COLO668 (cell line): ENCODE measurements around the gene THBS3.
"Not testable (repeated sequence)": the region's sequence is repeated elsewhere in the genome, so short reads cannot be mapped to it uniquely, and the experiment has no call there.

Experiments
- DNase-seq: peaks from one replicate; lab custom pipeline; 2025; ENCODE audit not compliant: unreplicated experiment; lab: John Stamatoyannopoulos, UW

Gene THBS3

DNA sequence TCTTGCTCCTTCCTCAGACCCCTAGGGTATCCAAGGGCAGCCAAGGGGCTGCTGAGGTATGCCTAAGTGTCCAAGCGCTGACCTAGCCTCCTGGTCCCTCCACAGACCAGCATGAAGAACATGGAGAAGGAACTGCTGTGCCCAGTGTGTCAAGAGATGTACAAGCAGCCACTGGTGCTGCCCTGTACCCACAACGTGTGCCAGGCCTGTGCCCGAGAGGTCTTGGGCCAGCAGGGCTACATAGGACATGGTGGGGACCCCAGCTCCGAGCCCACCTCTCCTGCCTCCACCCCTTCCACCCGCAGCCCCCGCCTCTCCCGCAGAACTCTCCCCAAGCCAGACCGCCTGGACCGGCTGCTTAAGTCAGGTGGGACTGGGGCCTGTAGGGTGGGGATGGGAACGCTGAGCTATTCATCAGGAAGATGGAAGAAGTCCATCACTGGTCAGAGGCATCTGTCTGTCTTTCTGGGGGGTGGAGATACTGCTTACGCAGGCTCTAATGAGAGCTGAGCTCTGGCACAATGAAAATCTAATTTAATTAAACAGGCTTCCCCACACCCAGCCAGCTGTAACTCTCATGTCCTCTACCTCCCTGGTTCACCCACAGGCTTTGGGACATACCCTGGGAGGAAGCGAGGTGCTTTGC is 32.3 kb downstream of the THBS3 start:
- DNase-seq: peak; percentile 62

DNA sequence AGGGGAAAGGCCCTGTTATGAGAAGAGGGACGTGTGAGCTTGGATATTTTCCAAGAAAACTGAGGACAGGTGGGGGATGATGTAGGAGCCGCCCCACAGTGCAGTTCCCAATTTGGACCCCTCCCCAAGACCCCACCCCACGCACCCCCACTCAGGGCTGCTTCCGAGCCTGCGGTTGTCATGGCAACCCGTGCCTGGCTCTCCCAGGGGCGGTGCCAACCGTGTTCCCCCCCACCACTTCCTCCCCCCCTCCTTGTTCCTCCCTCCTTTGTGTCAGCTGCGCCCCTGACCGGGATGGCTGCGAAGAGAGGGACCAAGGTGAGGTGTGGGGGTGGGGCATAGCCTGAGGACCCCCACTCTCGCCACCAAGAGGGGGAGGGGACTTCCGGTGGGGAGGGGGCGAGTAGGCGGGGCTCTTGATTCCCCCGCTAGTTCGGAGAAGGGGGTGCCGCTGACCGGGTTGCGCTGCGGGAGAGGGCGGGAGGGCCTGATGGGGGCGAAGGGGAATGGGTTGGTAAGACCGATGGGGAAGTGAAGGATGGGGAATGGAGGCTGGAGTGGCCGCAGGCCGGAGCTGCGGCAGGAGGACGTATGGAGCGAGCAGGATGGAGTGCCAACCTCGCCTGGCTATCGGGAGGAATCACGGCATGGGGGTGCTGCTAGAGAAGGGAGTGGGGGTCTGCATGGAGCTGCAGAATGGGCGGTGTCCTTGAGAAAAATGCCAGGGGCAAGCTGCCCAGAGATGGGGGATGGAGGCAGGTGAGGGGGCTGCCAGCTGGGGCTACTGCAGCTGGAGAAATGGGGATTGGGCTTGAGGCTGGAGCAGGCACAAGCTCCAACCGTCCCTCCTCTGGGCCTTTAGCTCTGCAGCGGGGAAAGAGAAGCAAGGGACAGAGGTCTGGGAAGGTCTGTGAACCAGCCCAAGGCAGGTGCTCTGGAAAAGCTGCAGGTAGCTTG is 33.1 kb downstream of the THBS3 start:
- peak; percentile 88 for DNase-seq

DNA sequence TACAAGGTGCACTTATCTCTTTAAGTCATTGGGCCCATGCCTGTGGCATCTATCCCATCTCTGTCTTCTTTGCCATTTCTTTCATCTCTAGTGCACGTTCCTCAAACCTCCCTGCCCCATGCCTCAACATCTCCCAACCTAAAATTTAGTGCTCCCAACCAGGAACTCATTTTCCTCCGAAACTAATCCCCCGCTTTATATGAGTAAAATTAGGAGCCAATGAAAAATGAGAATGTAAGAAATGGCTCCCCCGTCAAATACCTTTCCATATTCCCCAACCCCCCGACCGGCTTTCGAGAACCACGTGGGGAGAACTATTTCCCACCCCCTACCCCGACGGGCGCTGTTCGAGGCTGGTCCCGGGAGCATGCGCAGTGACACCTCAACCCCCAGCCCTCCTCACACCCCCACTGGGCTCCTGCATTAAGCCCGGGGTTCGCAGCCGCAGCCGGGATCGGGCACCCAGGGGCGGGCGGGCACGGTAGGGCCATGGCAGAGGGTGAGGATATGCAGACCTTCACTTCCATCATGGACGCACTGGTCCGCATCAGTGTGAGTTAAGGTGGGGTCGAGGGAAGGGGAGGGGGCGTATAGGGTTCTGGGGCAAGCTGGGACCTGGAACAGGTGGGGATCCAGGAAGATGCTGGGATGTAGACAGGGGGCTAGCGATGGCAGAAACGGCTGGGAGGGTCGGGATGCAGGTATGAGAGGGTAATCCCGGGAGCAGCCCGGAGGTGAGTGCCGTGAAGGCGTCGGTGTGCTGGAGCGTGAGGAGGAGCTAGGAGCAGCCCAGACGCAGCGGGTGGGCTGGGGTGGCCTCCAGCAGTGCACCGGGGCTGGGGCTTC is 34.0 kb downstream of the THBS3 start, which contains the start of gene TRIM46:
TRIM46 (plus strand) TSS at position 372 of the 846 bp plus-strand sequence; CDS start at position 490, 118 bp downstream.
- peak; percentile 88 for DNase-seq

DNA sequence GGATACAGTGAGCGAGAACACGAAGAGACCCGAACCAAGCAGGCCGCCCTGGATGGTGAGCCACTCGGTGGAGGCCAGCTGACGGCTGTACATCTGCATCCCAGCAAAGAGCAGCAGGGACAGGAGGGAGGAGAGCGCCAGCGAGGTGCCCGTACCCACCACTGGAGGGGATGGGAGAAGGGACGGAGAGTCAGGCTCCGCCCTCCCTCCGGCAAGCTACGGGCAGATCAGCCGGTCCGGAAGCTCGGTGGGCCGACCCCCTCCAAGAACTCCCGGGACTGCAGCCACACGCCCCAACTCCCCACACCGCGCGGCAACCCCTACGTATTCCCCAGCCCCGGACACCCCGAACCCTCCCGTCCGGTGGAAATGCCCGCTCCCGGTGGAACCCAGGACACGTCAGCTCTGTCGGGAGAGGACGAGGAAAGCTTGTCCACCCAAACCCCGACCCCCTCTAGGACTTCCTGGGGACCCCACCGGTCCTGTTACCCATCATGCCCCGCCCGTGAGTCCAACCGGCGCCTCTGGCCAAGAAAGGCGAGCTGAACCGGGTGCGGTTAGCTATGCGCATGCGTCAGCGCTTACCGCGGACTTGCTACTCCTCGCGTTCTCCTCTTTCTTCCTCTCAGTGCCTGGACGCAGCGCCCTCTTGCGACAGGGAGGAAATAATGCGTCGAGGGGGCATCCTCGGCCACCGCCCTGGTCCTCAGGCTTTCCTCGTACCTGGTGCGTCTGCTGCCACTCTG is 34.8 kb downstream of the THBS3 start, which contains the start of gene KRTCAP2:
KRTCAP2 (minus strand) TSS at position 573 of the 746 bp plus-strand sequence; CDS start at position 493, 80 bp downstream.
- peak; percentile 98 for DNase-seq

DNA sequence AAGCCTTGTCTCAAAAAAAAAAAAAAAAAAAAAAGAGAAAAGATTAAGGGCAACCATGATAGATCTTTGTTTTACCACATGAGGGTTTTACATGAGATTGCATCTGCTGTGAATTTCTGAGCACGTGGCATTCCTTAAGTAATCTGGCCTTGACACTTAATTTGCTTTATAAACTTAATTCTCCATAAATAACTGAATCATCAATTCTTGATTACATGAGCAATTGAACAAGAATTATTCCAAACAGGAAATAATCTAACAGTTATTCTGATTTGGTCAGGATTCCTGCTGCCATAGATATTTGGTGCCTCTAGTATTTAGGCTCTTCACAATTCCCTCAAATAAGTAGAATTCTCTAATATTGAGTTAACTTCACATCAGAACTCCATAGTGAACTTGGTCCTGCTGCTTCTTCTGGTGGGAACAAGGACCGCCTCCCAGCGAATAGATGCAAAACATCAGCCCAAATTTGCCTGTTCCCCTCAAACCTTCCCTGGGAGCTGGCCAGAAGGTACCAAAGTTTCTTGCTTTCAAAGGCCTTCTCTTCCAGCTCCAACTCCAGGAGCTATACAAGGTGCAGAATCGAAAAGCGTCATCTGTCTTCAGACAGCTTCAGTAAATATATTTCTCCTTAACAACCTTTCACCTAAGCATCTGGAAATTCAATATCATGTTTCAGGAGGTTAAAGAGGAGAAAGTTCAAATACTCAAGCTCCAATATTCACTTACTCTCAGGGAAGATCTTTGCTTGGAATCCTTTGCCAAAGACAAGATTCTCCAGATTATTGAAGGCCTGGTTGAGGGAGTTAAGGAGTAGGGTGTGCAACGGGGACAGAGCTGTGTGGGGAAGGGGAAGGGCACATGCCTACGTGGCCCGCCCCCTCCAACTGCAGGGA is 35.6 kb downstream of the THBS3 start:
- no peak for DNase-seq

DNA sequence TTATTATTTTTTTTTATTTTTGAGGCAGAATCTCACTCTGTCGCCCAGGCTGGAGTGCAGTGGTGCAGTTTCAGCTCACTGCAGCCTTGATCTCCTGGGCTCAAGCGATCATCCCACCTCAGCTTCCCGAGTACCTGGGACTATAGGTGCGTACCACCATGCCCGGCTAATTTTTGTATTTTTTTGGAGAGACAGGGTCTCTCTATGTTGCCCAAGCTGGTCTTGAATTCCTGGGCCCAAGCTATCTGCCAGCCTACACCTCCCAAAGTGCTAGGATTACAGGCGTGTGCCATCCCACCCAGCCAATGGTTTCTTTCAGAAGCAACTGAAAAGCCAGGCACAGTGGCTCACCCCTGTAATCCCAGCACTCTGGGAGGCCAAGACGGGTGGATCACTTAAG is 36.9 kb downstream of the THBS3 start:
- no peak for DNase-seq

DNA sequence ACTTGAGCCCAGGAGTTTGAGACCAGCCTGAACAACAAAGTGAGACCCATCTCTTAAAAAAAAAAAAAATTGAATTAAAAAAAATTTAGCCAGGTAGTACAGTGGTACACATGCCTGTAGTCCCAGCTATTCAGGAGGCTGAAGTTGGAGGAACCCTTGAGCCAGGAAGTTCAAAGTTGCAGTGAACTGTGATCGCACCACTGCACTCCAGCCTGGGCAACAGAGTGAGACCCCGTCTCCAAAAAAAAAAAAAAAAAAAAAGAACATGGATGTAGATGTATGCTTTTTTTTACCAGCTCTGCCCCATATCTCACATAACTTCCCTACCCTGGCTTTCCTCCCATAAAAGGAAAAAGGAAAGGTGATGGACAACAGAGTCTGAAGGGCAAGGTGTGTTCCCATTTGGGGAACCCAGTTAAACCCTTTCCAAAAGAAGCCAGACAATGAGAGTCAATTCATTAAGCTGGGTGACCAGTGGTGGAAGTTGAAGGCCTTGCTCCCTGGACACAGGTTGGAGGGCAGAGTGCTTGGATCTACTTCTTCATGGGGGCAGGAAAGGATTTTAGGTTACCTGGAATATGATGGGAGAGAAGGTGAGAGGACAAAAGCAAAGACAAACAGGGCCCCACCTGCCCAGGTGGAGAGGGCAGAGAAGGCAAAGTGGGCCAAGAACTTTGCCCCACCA is 37.5 kb downstream of the THBS3 start:
- DNase-seq: no peak

DNA sequence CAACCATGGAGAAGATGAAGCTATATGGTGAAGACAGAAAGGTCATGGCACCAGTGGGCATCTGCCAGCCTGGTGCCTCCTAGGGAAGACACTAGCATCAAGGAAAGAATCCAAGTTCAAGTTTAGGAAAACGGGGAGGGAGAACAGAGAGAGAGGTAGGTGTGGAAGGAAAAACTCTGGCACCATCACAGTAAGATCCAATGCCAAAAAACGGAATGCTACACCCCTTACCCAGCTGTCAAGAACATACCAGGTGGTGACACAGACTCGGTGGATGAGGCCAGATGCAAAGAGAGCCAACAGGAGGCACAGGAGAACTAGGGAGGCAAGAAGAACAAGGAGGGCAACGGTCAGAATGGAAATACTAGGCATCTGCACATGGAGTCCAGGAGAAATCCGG is 38.2 kb downstream of the THBS3 start:
- no peak for DNase-seq

DNA sequence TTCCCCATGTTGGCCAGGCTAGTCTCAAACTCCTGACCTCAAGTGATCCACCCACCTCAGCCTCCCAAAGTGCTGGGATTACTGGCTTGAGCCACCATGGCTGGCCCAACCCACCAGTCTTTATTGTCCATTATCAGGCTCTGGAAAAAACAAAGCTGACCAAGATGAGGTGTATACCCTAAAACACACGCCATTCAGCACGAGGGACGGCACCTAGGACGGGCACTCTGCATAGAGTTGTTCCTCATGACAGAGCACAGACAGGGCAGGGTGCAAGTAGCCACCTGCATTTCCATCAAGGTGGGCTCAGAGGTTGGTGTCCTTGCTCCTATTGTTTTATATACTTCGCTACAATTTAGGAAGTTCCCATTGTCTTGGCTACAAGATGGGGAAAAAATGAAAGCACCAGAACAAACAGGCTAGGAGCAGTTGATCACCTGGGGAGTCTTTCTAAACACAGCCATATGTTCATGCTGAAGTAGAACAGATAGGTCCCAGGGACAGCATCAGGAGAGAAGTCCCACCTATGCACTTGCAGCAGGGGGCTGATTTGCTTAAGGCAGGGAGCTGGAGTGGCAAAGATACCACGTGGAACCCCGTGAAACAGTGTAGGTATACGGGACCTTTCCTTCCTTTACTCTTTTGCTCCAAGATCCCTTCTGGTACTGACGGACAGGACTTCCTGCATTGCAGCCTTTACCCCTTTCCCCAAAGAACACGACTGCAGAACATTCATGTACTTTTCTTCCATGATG is 39.1 kb downstream of the THBS3 start:
- no peak for DNase-seq

DNA sequence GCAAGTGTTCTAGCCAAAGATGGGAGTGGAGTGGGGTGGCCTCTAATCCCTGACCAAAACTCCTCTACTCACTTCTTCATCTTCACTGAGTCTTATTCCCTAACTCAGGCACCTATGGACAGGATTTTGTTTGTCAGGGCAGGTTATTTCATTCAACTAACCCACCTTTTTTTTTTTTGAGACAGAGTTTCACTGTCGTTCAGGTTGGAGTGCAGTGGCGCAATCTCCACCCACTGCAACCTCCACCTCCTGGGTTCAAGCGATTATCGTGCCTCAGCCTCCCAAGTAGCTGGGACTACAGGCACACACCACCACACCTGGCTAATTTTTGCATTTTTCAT is 39.6 kb downstream of the THBS3 start:
- DNase-seq: not testable (repeated sequence)

DNA sequence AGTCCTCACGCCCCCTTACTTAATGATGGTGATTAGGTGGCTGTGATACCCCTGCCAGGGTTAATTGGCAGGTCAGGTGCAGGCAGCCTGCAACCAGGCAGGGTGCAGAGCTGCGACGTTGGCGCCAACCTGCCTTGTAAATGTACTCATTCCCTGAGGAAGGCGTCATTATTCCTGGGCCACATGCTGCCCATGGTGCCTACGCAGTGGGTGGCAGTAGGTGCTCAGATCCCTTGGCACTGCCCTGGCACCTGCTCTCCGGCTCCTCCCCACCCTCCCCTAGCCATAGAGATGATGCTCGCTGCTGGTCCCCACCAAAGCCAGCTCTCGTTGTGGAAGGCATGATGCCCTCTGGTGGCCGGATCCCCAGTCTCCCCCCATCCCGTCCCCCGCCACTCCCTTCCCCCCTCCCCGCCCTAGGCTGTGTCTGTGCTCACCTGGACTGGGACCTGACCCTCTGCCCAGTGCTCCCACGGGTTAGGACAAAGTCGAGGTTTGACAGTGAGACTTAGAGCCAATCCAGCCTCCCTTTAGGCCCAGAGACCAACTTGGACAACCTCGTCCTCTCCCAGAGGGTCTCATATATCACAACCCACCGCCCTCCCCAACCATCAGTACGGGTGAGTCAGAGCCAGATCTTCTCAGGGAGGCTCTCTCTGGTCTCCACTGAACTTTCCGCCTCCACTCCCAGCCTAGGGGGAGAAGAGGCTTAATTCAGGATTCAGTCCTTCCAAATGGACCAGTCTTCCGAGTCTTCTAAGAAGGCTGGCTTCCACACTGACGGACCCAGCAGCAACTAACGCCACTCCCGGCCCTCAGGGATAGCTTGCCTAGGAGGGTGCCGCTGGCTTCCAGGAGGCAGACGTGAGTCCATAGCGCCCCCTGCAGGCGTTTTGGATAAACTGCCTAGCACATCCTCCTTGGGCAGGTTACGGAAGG is 40.3 kb downstream of the THBS3 start:
- peak; percentile 92 for DNase-seq

DNA sequence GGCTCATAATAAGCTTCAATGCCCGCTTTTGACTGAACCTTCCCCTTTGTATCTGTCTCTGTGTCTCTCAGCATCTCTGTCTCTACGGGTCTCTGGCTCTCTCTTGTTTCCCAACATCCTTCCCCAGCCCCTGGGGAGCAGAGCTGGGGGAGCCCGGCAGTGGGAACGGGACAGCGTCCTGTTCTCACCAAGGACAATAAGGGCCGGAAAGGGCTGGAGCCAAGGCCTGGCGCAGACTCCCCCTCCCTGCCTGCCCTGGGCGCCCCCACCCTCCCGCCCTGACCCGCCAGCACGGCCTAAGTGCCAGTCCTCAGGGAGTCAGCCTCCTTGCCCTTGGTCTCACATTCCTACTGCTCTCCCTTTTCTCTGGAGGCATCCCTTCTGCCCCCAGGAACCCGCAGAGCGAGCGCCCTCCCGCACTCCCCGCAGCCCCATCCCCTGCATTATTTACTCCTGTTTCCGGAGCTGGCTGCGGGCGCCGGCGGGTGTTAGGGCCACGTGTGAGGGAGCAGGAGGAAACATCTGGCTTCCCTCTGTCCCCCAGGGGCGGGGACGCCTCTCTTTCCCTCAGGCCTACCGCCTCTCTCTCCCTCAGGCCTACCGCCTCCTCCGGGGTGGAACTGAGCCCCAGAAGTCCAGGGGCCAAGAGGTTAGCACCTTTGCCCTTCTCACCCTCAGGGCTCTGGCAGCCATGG is 41.1 kb downstream of the THBS3 start:
- peak; percentile 31 for DNase-seq

DNA sequence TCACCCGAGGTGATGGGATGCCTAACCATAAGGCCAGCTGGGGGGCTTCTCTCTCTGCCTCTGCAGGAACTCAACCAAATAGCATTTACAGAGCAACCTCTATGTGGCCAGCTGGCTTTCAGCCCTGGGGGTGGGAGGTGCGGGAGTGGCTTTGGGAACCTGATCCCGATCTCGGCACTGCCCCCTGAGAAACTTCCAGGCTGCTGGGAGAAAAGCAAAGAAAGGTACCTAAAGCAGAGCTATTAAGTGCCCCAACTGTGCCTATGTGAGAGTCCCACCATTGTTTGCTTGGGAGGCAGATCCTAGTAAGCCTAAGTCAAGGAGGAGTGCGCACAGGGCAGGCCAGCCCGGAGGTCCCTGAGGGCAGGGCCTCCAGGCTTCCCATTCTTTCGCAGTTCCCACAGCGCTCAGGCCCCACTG is 41.6 kb downstream of the THBS3 start:
- no peak for DNase-seq

DNA sequence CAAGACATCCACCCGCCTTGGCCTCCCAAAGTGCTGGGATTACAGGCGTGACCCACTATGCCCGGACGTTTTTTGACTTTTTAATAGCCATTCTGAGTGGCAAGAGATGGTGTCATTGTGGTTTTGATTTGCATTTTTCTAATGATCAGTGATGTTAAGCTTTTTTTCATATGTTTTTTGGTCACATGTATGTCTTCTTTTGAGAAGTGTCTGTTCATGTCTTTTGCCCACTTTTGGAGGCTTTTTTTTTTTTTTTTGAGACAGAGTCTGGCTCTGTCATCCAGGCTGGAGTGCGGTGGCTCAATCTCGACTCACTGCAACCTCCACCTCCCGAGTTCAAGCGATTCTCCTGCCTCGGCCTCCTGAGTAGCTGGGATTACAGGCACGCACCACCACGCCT is 43.1 kb downstream of the THBS3 start:
- DNase-seq: not testable (repeated sequence)

DNA sequence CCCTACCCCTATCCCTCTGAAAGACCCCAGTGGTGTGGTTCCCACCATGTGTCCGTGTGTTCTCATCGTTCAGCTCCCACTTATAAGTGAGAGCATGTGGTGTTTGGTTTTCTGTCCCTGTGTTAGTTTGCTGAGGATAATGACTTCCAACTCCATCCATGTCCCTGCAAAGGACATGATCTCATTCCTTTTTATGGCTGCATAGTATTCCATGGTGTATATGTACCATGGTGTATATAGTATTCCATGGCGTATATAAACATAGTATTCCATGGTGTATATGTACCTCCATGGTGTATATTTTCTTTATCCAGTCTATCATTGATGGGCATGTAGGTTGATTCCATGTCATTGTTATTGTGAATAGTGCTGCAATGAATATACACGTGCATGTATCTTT is 43.9 kb downstream of the THBS3 start:
- not testable (repeated sequence) for DNase-seq

DNA sequence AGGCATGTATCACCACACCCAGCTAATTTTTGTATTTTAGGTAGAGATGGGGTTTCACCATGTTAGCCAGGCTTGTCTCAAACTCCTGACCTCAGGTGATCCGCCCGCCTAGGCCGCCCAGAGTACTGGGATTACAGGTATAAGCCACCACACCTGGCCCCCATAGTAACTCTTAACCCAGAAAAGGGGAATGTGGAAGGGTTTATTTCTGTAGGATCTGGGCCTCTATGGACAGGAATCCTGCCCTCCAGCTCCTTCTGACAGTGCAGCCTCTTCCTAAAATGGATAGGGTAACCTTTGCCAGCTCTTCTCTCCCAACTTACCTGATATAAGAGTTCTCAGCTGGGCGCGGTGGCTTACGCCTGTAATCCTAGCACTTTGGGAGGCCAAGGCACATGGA is 45.1 kb downstream of the THBS3 start:
- not testable (repeated sequence) for DNase-seq
